GM19468 (cell line): Measurements from ENCODE around the gene OVOL1.
"Not testable (repeated sequence)": the region's sequence is repeated elsewhere in the genome, so short reads cannot be mapped to it uniquely, and the experiment has no call there.

Experiments used
- ATAC-seq: cut with Tn5 transposase; IDR thresholded peaks from one replicate; pipeline ENCODE4 v1.9.1; 2021; ENCODE audit warnings: mild to moderate bottlenecking, moderate library complexity, moderate number of reproducible peaks; ENCODE audit not compliant: unreplicated experiment; ENCODE audit errors: extremely low read depth

Gene OVOL1

GRCh38 chr11:65786786-65787636 is at the start of gene OVOL1:
Gene OVOL1, plus strand, starts transcription at chr11:65787063. Its CDS starts 311 bp downstream, at chr11:65787374.
- ATAC-seq, result no peak

- ATAC-seq, result no peak
These were observed 47.8 kb upstream of the OVOL1 start for GRCh38 chr11:65739022-65739421.

- no peak for ATAC-seq
These were observed 45.7 kb upstream of the OVOL1 start for GRCh38 chr11:65741185-65741584.

GRCh38 chr11:65742353-65742752 is 44.5 kb upstream of the OVOL1 start:
- ATAC-seq, result no peak

- no peak for ATAC-seq
These were observed 43.2 kb upstream of the OVOL1 start for GRCh38 chr11:65743681-65744025.

GRCh38 chr11:65744026-65744698 is 42.7 kb upstream of the OVOL1 start:
- ATAC-seq, result no peak

GRCh38 chr11:65744699-65745042 is 42.2 kb upstream of the OVOL1 start:
- ATAC-seq, result no peak

GRCh38 chr11:65745049-65745448 is 41.8 kb upstream of the OVOL1 start:
- no peak for ATAC-seq

- ATAC-seq, result not testable (repeated sequence)
These were observed 24.7 kb upstream of the OVOL1 start for GRCh38 chr11:65762169-65762568.

- ATAC-seq, result not testable (repeated sequence)
These were observed 24.0 kb upstream of the OVOL1 start for GRCh38 chr11:65762816-65763215.

- ATAC-seq, result no peak
These were observed 22.4 kb upstream of the OVOL1 start for GRCh38 chr11:65764434-65764833.

GRCh38 chr11:65766535-65766934 is 20.3 kb upstream of the OVOL1 start:
- no peak for ATAC-seq

- no peak for ATAC-seq
These were observed 19.5 kb upstream of the OVOL1 start for GRCh38 chr11:65767406-65767805.

- ATAC-seq, result not testable (repeated sequence)
These were observed 19.1 kb upstream of the OVOL1 start for GRCh38 chr11:65767806-65768205.

- no peak for ATAC-seq
These were observed 15.8 kb upstream of the OVOL1 start for GRCh38 chr11:65770951-65771567.

GRCh38 chr11:65771589-65772112 is 15.2 kb upstream of the OVOL1 start:
- no peak for ATAC-seq

- no peak for ATAC-seq
These were observed 13.0 kb upstream of the OVOL1 start for GRCh38 chr11:65773784-65774411.

GRCh38 chr11:65774525-65775306 is 12.1 kb upstream of the OVOL1 start:
- ATAC-seq, result no peak

GRCh38 chr11:65776196-65776595 is 10.7 kb upstream of the OVOL1 start:
- ATAC-seq, result no peak

- no peak for ATAC-seq
These were observed 10.1 kb upstream of the OVOL1 start for GRCh38 chr11:65776710-65777141.
